Measurements from ENCODE around the gene NAALAD2.
"Not testable (repeated sequence)": the region's sequence is repeated elsewhere in the genome, so short reads cannot be mapped to it uniquely, and the experiment has no call there.

The NAALAD2 gene

DNA sequence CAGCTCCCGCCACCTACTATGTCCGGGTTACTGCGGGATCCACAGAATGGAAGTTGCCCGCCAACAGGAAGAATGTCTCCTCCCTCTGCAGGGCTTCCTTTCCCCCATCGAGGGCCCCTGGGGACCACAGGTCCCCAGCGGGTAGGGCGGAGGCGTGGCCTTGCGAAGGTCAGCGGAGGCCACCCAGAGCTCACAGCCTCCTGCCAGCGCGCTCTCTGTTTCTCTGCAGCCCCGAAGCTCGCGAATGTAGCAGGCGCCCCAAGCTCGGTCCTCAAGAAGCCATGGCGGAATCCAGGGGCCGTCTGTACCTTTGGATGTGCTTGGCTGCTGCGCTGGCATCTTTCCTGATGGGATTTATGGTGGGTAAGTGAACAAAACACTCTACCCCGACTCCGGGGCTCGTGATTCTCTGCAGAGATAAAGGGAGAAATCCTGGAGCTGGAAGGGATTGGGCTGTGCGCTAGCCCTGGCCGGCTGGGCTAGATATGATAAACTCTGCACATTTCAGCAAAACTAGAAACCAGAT, at the start of gene NAALAD2:
TSS of gene NAALAD2 (plus strand) at position 186 of the 526 bp plus-strand sequence. CDS start at position 282, 96 bp downstream.
- no peak for FAIRE-seq

- not testable (repeated sequence) for FAIRE-seq
These were observed 48.8 kb upstream of the NAALAD2 start, which contains the start of gene UBTFL1 for GRCh38 chr11:90085650-90086049. Gene UBTFL1 (plus strand): TSS chr11:90085950. CDS start chr11:90085950, 0 bp downstream.

DNA sequence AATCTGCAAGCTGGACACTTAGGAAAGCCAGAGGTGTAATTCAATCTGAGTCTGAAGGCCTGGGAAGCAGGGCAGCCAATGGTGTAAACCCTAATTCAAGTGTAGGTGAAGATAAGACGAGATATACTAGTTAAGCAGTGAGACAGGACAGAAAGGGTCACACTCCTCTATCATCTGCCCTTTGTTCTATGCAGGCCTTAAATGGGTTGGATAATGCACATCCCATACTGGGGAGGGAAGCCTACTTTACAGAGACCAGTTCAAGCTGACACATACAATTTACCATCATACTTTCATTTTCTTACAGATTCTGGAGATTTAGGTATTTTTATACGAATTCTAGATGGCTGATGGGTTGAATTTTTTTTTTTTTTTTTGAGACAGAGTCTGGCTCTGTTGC, 45.7 kb upstream of the NAALAD2 start:
- not testable (repeated sequence) for FAIRE-seq

DNA sequence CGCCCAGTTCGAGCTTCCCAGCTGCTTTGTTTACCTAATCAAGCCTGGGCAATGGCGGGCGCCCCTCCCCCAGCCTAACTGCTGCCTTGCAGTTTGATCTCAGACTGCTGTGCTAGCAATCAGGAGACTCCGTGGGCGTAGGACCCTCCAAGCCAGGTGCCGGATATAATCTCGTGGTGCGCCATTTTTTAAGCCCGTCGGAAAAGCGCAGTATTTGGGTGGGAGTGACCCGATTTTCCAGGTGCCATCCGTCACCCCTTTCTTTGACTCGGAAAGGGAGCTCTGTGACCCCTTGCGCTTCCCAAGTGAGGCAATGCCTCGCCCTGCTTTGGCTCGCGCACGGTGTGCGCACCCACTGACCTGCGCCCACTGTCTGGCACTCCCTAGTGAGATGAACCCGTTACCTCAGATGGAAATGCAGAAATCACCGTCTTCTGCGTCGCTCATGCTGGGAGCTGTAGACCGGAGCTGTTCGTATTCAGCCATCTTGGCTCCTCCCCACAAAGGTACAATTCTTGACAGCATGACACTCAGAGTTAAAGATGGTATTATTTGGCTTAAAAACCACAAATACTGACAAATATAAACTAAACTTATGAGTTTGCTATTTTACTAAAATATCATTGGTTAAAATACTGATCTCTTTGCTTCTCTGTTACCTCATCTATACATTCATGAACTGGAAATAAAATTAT, 39.1 kb upstream of the NAALAD2 start:
- FAIRE-seq: not testable (repeated sequence)

DNA sequence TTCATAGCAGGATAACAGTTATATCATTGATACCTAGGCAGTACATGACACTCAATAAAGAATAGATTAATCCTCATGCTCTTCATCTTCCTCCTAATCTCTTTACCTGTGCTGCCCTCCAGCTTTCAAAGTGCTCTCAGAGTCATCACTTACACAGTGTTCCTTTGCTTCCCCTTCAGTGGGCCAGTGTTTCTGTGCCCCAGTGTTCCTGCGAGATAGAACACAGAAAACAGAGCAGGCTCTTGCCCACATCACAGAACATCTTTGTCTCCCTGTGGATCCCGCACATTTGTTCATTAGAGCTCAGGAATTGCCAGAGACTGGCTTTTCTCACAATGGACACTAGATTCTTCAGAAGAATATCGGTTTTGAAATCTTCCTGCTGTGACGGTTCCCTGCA, 36.2 kb upstream of the NAALAD2 start:
- FAIRE-seq: not testable (repeated sequence)

DNA sequence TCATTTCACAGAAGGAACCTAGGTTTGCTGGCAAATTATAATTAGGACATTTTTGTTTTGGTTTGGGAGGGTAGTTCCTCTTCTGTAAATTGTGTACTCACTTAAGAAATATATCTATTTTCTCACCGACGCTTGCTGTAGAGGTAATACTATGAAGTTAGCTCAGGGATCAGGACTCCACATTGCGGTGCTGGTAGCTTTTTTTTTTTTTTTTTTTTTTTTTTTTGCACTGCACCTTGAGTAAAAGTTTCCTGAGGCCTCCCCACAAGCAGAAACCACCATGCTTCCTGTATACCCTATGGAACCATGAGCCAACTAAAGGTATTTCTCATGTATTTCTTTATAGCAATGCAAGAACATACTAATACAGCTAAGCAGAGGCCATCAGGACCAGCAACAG, 34.0 kb upstream of the NAALAD2 start:
- FAIRE-seq: no peak

DNA sequence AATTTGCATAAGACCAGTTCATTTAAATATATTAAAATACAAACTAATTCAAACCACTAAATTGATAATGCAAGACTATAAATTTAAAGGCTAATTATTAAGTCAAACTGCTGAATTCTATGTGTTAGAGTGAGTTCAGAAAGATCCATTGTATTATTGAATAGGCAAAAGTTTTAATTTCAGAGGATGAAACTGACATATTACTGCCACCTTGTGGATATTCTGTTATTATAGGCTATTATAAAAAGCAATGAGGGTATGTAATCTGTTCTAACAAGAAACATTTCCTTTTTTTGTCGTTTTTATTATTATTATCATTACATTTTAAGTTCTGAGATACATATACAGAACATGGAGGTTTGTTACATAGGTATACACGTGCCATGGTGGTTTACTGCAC, 20.9 kb upstream of the NAALAD2 start:
- peak; percentile 78 for FAIRE-seq

- FAIRE-seq: no peak
These were observed 14.3 kb upstream of the NAALAD2 start for GRCh38 chr11:90120191-90120590.

- FAIRE-seq: no peak
These were observed 10.1 kb upstream of the NAALAD2 start for GRCh38 chr11:90124371-90124770.

DNA sequence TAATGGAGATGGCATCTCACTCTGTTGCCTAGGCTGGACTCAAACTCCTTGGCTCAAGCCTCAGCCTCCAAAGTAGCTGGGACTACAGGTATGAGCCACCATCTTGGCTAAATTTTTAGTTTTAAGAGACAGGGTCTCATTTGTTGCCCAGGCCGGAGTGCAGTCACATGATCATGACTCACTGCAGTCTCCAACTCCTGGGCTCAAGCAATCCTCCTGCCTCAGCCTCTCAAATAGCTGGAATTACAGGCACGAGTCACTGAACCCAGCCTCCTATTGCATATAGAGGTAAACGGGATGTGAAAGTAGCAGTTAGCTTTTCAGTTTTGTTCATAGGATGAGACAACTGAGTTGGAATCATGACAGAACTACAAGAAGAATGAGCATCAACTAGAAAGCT, 9.5 kb upstream of the NAALAD2 start:
- FAIRE-seq: no peak

GRCh38 chr11:90133560-90134477, 644 bp upstream of the NAALAD2 start:
- FAIRE-seq: no peak

DNA sequence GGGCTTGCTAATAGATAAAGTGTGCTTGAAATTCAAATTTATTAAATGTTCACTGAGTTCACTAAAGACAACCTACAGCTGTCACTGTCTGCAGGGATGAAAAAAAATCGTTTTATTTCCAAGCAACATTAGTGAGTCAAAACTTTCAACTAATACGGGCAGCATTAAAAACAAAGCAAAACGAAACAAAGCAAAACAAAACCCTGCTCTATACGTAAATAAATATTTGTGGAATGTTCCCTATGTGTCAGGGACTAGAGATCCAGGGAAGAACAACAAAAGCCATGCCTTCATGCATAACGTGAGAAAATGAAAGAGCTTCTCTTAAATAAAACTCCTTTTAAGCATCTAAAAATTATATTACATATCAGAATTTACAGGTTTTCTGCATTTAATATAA, 553 bp downstream of the NAALAD2 start:
- FAIRE-seq: no peak

DNA sequence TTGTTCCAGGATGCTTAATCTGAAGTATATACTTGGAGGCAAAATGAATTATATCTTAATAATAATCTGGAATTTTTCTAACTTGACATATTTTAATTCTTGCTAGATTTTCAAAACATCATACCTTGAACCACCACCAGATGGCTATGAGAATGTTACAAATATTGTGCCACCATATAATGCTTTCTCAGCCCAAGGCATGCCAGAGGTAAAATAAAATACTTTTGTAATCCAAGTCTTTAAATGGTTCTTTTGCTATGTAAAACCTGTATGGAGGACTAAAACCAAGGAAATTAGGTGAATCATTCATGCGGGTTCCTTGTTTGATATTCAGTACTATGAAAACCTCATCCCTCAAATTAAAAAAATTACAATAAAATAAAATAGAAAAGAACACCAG, 14.4 kb downstream of the NAALAD2 start:
- FAIRE-seq: no peak

DNA sequence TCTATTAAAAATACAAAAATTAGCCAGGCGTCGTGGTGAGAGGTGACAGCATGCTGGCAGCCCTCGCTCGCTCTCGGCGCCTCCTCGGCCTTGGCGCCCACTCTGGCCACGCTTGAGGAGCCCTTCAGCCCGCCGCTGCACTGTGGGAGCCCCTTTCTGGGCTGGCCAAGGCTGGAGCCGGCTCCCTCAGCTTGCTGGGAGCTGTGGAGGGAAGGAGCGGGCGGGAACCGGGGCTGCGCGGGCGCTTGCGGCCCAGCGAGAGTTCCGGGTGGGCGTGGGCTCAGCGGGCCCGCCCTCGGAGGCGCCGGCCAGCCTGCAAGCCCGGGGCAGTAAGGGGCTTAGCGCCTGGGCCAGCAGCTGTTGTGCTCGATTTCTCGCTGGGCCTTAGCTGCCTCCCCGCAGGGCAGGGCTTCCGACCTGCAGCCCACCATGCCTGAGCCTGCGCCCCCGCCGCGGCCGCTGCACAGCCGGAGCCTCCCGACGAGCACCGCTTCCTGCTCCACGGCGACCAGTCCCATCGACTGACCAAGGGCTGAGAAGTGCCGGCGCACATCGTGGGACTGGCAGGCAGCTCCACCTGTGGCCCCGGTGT, 32.6 kb downstream of the NAALAD2 start:
- not testable (repeated sequence) for FAIRE-seq

DNA sequence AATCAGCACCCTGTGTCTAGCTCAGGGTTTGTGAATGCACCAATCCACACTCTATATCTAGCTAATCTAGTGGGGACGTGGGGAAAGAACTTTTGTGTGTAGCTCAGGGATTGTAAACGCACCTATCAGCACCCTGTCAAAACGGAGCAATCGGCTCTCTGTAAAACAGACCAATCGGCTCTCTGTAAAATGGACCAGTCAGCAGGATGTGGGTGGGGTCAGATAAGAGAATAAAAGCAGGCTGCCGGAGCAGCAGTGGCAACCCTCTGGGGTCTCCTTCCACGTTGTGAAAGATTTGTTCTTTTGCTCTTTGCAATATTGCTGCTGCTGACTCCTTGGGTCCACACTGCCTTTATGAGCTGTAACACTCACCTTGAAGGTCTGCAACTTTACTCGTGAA, 33.2 kb downstream of the NAALAD2 start:
- FAIRE-seq: not testable (repeated sequence)

GRCh38 chr11:90168571-90168970, 34.1 kb downstream of the NAALAD2 start:
- no peak for FAIRE-seq

GRCh38 chr11:90171359-90171758, 36.9 kb downstream of the NAALAD2 start:
- FAIRE-seq: no peak

- no peak for FAIRE-seq
These were observed 41.6 kb downstream of the NAALAD2 start for GRCh38 chr11:90176069-90176468.

DNA sequence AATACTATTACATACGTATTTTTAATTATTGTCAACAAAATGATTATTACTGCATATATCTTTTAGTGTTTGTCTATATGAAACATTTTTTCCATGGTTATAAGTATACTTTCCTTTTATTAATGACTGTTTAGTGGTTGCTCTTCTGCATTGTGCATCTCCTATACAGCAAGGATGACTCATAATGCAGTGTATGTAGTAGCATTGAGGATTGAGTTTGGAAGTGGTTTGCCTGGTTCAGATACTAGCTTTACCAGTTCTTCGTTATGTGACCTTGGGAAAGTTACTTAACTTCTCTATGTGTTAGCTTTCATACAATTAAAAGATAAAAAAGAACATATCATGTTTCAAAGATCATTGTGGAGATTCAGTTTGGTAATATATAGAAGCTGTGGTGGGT, 44.3 kb downstream of the NAALAD2 start:
- FAIRE-seq: no peak

DNA sequence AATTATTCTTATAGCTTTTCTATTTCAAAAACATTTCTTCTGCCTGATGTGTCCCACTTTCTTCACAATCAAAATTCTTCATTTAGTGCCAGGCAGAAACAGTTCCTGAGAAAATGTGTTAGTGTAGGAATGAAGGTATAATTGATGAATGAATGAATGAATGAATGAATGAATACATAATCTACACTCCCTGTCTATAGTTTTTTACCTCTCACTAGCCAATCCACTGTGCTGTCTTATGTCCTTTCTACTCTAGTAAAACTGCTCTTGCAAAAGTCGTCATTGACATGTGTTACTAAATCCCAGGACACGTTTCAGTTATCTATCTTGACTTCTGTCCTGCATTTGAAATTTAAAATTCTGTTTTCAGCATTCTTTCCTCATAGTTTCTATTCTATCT, 45.5 kb downstream of the NAALAD2 start:
- FAIRE-seq: no peak

DNA sequence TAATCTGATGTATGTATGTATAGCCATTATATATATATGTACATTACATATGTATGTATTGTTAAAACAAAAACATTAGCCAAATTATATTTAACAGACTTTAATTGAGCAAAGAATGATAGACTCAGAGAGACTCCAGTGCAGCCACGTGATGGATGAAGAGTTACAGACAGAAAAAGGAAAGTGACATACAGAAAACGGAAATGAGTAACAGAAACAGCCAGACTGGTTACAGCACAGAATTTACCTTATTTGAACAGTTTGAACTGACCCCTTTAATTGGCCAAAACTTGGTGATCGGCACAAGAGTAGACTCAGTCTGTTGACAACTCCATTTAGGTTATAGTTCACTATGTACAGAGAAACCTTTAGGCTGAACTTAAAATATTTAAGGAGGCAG, 53.4 kb downstream of the NAALAD2 start:
- no peak for FAIRE-seq

DNA sequence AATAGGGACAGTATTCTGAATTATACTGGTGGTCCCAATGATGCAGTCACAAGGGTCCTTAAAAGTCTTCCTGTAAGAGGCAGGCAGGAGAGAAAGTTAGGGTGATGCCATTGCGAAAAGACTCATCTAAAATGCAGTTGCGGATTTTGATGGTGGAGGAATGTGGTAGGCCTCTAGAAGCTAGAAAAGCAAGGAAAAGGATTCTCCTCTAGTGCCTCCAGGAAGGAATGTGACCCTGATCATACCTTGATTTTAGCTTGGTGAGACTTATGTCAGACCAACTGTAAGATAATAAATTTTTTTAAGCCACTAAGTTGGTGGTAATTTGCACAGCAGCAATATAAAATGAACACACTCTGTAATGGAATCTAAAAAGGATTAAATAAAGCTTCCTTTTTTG, 54.5 kb downstream of the NAALAD2 start:
- FAIRE-seq: no peak
